ENCODE data around the gene CABP4. TPM values are rescaled to one million over a fixed set of nuclear protein-coding genes. Genes with fewer than 3 reads are reported as not detected.

CABP4 gene
- total RNA-seq, 1 donor from 2014 or later, result 0.68 TPM

GRCh38 chr11:67492069-67492727 is 37.0 kb downstream of the CABP4 start:
- intact Hi-C loops (cut with micrococcal nuclease), result no loop called here
- H3K27me3 Mint-ChIP-seq, result no peaks in the 10 kb centered on the region
- peaks cover 57% of the 10 kb centered on the region for H3K36me3 Mint-ChIP-seq (ENCODE audit: low read depth)
- H3K4me3 Mint-ChIP-seq, result no peak overlapping the region
- H3K4me1 Mint-ChIP-seq, result peaks cover 23% of the 10 kb centered on the region
- no peak for DNase-seq
- no peak overlapping the region for H3K27ac Mint-ChIP-seq
- H3K9me3 Mint-ChIP-seq, result no peaks in the 10 kb centered on the region

GRCh38 chr11:67492801-67493547 is 37.8 kb downstream of the CABP4 start:
- Mint-ChIP-seq H3K36me3 (ENCODE audit: low read depth) (peaks cover 55% of the 10 kb centered on the region), H3K9me3 (no peaks in the 10 kb centered on the region), H3K27me3 (no peaks in the 10 kb centered on the region), H3K4me1 (peaks cover 16% of the 10 kb centered on the region), H3K4me3 (no peak overlapping the region), H3K27ac (no peak overlapping the region)
- DNase-seq, result peak; percentile 74
- intact Hi-C loops (cut with micrococcal nuclease), result no loop called here

DNA sequence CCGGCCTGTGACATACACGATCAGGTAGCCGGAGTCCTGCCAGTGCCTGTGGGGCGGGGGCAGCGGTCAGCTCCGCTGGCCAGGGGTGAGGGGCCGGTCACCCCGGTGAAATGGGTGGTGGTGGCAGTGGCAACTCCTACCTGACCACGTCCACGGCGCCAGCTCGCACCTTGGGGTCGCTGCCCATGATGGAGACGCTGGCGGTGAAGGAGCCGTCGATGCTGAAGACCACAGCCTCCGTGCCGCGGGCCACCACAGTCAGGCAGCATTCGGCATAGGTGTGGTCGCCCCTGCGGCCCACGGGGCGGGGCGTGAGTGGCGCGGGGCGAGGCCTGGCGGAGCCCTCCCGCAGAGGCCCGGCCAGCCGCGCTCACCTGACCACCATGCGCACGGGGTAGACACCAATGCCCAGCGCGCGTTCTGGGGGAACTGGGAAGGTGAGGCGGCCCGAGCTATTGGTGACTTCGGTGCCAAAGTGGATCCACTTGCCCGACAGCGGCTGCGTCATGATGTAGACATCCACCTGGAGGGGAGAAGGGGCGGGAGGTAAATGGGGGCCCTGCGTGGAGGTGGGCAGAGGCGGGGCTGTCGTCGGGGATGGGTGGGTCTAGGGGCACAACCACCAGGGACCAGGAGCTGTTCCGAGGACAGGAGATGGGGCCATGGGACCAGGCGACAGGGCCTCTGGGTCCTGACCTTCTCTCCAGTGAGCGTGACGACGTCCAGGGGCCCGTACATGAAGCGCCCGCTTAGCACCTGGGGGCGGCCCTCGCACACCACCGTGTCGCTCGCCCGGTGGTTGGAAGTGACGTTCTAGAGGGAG is 38.6 kb downstream of the CABP4 start:
- no peak for DNase-seq
- Mint-ChIP-seq H3K4me3 (no peak overlapping the region), H3K4me1 (peaks cover 8% of the 10 kb centered on the region), H3K9me3 (no peaks in the 10 kb centered on the region), H3K27ac (no peak overlapping the region), H3K36me3 (ENCODE audit: low read depth) (peaks cover 50% of the 10 kb centered on the region), H3K27me3 (no peaks in the 10 kb centered on the region)
- intact Hi-C loops (cut with micrococcal nuclease), result no loop called here

DNA sequence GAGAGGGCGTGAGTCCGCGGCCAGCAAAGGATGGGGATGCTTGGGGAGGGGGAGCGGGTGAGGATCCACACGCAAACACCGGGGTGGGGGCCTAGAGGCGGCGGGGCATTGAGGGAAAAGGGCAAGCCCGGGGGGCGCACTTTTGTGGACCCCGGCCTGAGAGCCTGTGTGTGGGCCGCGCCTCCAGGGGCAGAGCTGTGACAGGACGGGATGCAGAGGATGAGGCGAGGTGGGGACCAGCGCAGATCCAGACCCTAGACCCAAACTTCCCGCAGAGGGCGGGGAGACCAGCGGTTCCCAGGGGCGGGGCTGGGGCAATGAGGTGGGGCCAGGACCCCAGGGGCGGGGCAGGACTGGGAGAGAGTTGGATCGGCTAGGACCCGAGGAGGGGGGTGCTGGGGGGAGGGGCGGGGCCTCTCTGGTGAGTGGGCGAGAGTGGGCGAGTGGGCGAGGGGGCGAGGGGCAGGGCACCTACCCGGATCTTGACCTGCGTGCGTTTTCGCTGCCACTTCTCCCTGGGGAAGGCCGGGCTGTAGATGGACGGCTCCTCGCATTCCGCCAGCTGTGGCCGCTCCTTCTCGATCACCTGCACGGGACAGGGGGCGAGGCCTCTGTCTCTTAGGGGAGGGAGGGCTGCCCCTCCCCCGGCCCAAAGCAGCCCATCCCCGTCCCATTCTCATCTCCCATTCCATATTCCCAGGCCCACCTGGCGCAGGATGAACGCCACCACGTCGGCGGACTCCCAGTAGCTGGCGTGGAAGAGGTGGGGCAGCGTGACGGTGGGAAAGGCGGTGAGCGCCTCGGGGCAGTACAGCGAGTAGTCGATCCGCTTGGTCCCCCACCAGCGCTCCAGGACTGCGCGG is 39.4 kb downstream of the CABP4 start:
- no peak for DNase-seq
- Mint-ChIP-seq H3K4me1 (peaks cover 7% of the 10 kb centered on the region), H3K9me3 (peaks cover 2% of the 10 kb centered on the region), H3K27me3 (no peaks in the 10 kb centered on the region), H3K36me3 (ENCODE audit: low read depth) (peaks cover 52% of the 10 kb centered on the region), H3K4me3 (no peak overlapping the region), H3K27ac (no peak overlapping the region)
- intact Hi-C loops (cut with micrococcal nuclease), result no loop called here

GRCh38 chr11:67495234-67496005 is 40.3 kb downstream of the CABP4 start:
- no peak overlapping the region for H3K27ac Mint-ChIP-seq

DNA sequence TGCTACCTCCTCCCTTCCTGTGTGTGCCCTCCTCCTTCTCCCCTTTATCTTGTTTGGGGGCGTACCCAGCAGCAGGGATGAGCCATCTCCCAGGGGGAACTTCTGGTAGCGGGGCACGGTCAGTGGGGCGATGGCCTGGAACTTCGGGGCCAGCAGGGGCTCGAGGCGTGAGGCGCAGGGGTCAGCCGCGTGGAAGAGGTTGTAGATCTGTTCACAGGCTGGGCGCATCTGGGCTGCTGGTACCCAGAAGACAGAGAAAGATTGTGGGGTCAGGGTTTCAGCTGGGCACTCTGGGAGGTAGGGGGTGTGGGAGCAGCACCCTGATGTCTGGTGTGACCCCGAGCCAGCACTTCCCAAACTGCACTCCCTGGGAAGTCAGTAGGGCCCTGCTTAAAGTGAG is 41.0 kb downstream of the CABP4 start:
- H3K9me3 Mint-ChIP-seq, result peaks cover 3% of the 10 kb centered on the region
- H3K4me1 Mint-ChIP-seq, result peaks cover 11% of the 10 kb centered on the region
- no peak overlapping the region for H3K27ac Mint-ChIP-seq
- H3K27me3 Mint-ChIP-seq, result no peaks in the 10 kb centered on the region
- intact Hi-C loops (cut with micrococcal nuclease), result no loop called here
- H3K4me3 Mint-ChIP-seq, result no peak overlapping the region
- no peak for DNase-seq
- peaks cover 52% of the 10 kb centered on the region for H3K36me3 Mint-ChIP-seq (ENCODE audit: low read depth)

More at GRCh38 chr11:67495234-67496005, 40.3 kb downstream of the CABP4 start:
- peaks cover 49% of the 10 kb centered on the region for H3K36me3 Mint-ChIP-seq (ENCODE audit: low read depth)
- no peak for DNase-seq
- H3K4me3 Mint-ChIP-seq, result no peak overlapping the region
- no peaks in the 10 kb centered on the region for H3K27me3 Mint-ChIP-seq
- peaks cover 3% of the 10 kb centered on the region for H3K9me3 Mint-ChIP-seq
- H3K4me1 Mint-ChIP-seq, result peaks cover 4% of the 10 kb centered on the region
- intact Hi-C loops (cut with micrococcal nuclease), result no loop called here

DNA sequence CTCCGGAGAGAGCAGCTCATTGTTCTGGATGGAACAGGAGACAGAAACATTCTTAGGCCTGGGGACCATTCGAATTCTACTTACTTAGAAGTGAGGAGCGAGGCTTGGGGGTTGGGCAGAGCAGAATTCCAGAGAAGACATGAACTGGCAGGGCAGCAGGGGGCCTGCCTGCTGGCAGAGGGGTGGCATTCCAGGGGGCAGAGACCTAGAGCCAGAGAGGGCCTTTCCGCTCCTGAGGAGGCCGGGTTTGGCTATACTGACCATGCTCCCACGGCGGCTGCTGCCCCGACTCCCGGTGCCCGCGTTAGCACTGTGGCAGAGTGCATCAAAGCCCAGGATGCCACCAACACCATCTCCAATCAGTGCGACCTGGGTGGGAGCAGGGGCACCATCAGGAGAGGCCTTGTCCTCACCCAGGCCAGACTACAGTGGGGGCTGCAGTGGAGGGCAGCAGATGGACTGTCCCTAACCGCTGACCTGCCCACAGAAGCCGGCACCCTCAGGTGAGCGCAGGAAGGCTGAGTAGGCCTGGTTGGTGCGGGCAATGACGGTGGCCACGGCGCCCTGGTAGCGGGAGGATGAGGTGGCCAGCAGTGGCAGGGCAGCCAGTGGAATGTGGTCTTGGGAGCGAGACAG is 42.6 kb downstream of the CABP4 start:
- peaks cover 49% of the 10 kb centered on the region for H3K36me3 Mint-ChIP-seq (ENCODE audit: low read depth)
- peaks cover 16% of the 10 kb centered on the region for H3K4me1 Mint-ChIP-seq
- intact Hi-C loops (cut with micrococcal nuclease), result no loop called here
- H3K9me3 Mint-ChIP-seq, result peaks cover 3% of the 10 kb centered on the region
- no peaks in the 10 kb centered on the region for H3K27me3 Mint-ChIP-seq
- H3K27ac Mint-ChIP-seq, result no peak overlapping the region
- no peak overlapping the region for H3K4me3 Mint-ChIP-seq
- no peak for DNase-seq

DNA sequence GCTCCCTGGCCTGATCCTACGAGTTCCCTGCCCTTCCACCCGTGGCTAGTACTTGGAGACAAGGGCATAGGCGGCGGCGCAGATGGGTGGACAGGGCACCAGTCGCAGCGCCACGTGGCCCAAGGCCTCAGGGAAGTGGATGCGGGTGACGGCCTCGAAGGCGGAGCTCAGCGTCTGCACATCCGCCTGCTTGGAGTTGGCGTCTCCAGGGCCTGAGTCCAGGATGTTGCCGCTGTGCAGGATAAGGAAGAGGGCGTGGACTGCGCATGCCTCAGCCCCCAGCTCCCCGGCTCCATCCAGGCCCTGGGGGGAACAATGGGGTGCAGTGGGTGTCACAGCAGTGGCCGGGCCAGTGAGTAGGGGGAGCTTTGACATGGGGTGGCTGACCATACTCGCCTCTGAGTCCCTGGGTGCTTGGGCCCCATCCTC is 43.4 kb downstream of the CABP4 start:
- Mint-ChIP-seq H3K27ac (no peak overlapping the region), H3K9me3 (peaks cover 3% of the 10 kb centered on the region), H3K4me3 (no peak overlapping the region), H3K27me3 (no peaks in the 10 kb centered on the region), H3K36me3 (ENCODE audit: low read depth) (peaks cover 52% of the 10 kb centered on the region), H3K4me1 (peaks cover 21% of the 10 kb centered on the region)
- DNase-seq, result no peak
- intact Hi-C loops (cut with micrococcal nuclease), result no loop called here

- H3K27me3 Mint-ChIP-seq, result no peaks in the 10 kb centered on the region
- no peak overlapping the region for H3K27ac Mint-ChIP-seq
- H3K4me1 Mint-ChIP-seq, result peaks cover 22% of the 10 kb centered on the region
- H3K4me3 Mint-ChIP-seq, result no peak overlapping the region
- DNase-seq, result no peak
- peaks cover 3% of the 10 kb centered on the region for H3K9me3 Mint-ChIP-seq
- H3K36me3 Mint-ChIP-seq (ENCODE audit: low read depth), result peaks cover 51% of the 10 kb centered on the region
- intact Hi-C loops (cut with micrococcal nuclease), result no loop called here
Observed at GRCh38 chr11:67499808-67500483, 44.8 kb downstream of the CABP4 start.

DNA sequence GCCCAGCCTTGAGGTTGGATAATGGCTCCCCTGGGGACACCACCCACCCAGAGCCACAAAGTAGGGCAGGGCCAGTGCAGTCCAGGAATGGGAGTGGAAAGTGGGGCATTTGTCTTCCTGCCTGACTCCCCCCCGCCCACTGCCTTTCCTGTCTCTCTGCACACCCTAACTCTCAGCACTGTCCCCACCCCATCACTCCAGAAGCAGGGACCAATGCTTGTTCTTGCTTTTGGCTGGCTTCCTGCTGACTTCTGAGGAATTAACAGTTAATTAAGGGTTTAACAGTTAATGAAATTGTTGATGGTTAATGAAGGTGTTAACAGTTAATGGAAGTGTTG is 45.3 kb downstream of the CABP4 start:
- intact Hi-C loops (cut with micrococcal nuclease), result no loop called here
- Mint-ChIP-seq H3K4me1 (peaks cover 23% of the 10 kb centered on the region), H3K9me3 (peaks cover 3% of the 10 kb centered on the region), H3K36me3 (ENCODE audit: low read depth) (peaks cover 52% of the 10 kb centered on the region), H3K27me3 (no peaks in the 10 kb centered on the region), H3K4me3 (no peak overlapping the region), H3K27ac (no peak overlapping the region)
- DNase-seq, result no peak

- Mint-ChIP-seq H3K4me3 (peak overlapping the region; percentile 2), H3K27me3 (no peaks in the 10 kb centered on the region), H3K9me3 (peaks cover 3% of the 10 kb centered on the region), H3K4me1 (peaks cover 29% of the 10 kb centered on the region), H3K27ac (peak overlapping the region; percentile 13), H3K36me3 (ENCODE audit: low read depth) (peaks cover 49% of the 10 kb centered on the region)
- DNase-seq, result no peak
- intact Hi-C loops (cut with micrococcal nuclease), result no loop called here
Observed at GRCh38 chr11:67500831-67501715, 45.9 kb downstream of the CABP4 start.

Measured in activated CD4-positive, alpha-beta T cell treated with anti-CD3 and anti-CD28 coated beads, Interleukin-2, amount 10 ng/mL, durations not matched to agents 24 days and 14 days (primary cell).